Liver (tissue), 3 donors: ENCODE results near the gene PDZRN4.

Experiments
- CTCF ChIP-seq: fragments of 150-350 bp; IDR thresholded peaks from 2 replicates; pipeline ENCODE4 v1.5.1; 2017; ENCODE audit warnings: improper control_type of control experiment, low read depth, low read length; ENCODE audit not compliant: missing input control
- NR2F2 ChIP-seq: IDR thresholded peaks from 2 replicates; pipeline ENCODE4 v1.6.1; 2016; ENCODE audit warnings: antibody characterized with exemption
- YY1 ChIP-seq: IDR thresholded peaks from 2 replicates; pipeline ENCODE4 v1.6.1; 2016; ENCODE audit warnings: antibody characterized with exemption, mild to moderate bottlenecking
- donor health status: healthy.
- donor health status: healthy.

GRCh38 chr12:41217727-41218126, 29.6 kb downstream of the PDZRN4 start:
- TF ChIP-seq CTCF (no peak), YY1 (no peak), NR2F2 (peak; percentile 90)
